HG03039 (cell line): Measurements from ENCODE around the gene PLEKHG7.
"Not testable (repeated sequence)": the region's sequence is repeated elsewhere in the genome, so short reads cannot be mapped to it uniquely, and the experiment has no call there.

Experiments
- ATAC-seq: cut with Tn5 transposase; IDR thresholded peaks from one replicate; pipeline ENCODE4 v1.9.1; 2021; ENCODE audit warnings: mild to moderate bottlenecking, moderate library complexity; ENCODE audit not compliant: unreplicated experiment

Gene PLEKHG7

GRCh38 chr12:92702754-92703679 lies at the start of gene PLEKHG7:
PLEKHG7 (plus strand) TSS chr12:92702989; CDS start chr12:92706632, 3,643 bp downstream.
- ATAC-seq, result peak; percentile 84

GRCh38 chr12:92654256-92654655 lies 48.5 kb upstream of the PLEKHG7 start:
- ATAC-seq, result not testable (repeated sequence)

GRCh38 chr12:92654929-92655328 lies 47.9 kb upstream of the PLEKHG7 start:
- no peak for ATAC-seq

- ATAC-seq, result no peak
These were observed 45.9 kb upstream of the PLEKHG7 start for GRCh38 chr12:92656911-92657310.

GRCh38 chr12:92657770-92658169 lies 45.0 kb upstream of the PLEKHG7 start:
- no peak for ATAC-seq

GRCh38 chr12:92658611-92659010 lies 44.2 kb upstream of the PLEKHG7 start:
- ATAC-seq, result no peak

GRCh38 chr12:92661269-92661668 lies 41.5 kb upstream of the PLEKHG7 start:
- ATAC-seq, result no peak

- no peak for ATAC-seq
These were observed 37.3 kb upstream of the PLEKHG7 start for GRCh38 chr12:92665496-92665895.

GRCh38 chr12:92668739-92669138 lies 34.0 kb upstream of the PLEKHG7 start:
- no peak for ATAC-seq

GRCh38 chr12:92671524-92671923 lies 31.3 kb upstream of the PLEKHG7 start:
- not testable (repeated sequence) for ATAC-seq

- ATAC-seq, result peak; percentile 70
These were observed 29.0 kb upstream of the PLEKHG7 start for GRCh38 chr12:92673756-92674155.

GRCh38 chr12:92674500-92674899 lies 28.3 kb upstream of the PLEKHG7 start:
- no peak for ATAC-seq

- ATAC-seq, result no peak
These were observed 27.5 kb upstream of the PLEKHG7 start for GRCh38 chr12:92675092-92675865.

- ATAC-seq, result no peak
These were observed 26.1 kb upstream of the PLEKHG7 start for GRCh38 chr12:92676710-92677109.

GRCh38 chr12:92690601-92691000 lies 12.2 kb upstream of the PLEKHG7 start:
- ATAC-seq, result no peak

GRCh38 chr12:92695056-92695455 lies 7.7 kb upstream of the PLEKHG7 start:
- no peak for ATAC-seq

- no peak for ATAC-seq
These were observed 7.2 kb upstream of the PLEKHG7 start for GRCh38 chr12:92695577-92695976.

GRCh38 chr12:92696216-92696615 lies 6.6 kb upstream of the PLEKHG7 start:
- ATAC-seq, result no peak

GRCh38 chr12:92698474-92698873 lies 4.3 kb upstream of the PLEKHG7 start:
- no peak for ATAC-seq

GRCh38 chr12:92701441-92701840 lies 1.3 kb upstream of the PLEKHG7 start:
- ATAC-seq, result no peak

GRCh38 chr12:92703786-92704185 lies 997 bp downstream of the PLEKHG7 start:
- ATAC-seq, result no peak

GRCh38 chr12:92706594-92706993 lies 3.8 kb downstream of the PLEKHG7 start:
- ATAC-seq, result no peak
